Activated CD8-positive, alpha-beta memory T cell treated with anti-CD3 and anti-CD28 coated beads for 24 hours (primary cell): ENCODE measurements around the gene IFIT1.
A peak's percentile ranks its signal among the peaks of the same experiment; 100 is the strongest.

Source experiments
- DNase-seq: peaks from one replicate; pipeline ENCODE4 v3.0.0-alpha.2; 2020

The IFIT1 gene, protein sequence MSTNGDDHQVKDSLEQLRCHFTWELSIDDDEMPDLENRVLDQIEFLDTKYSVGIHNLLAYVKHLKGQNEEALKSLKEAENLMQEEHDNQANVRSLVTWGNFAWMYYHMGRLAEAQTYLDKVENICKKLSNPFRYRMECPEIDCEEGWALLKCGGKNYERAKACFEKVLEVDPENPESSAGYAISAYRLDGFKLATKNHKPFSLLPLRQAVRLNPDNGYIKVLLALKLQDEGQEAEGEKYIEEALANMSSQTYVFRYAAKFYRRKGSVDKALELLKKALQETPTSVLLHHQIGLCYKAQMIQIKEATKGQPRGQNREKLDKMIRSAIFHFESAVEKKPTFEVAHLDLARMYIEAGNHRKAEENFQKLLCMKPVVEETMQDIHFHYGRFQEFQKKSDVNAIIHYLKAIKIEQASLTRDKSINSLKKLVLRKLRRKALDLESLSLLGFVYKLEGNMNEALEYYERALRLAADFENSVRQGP

DNA sequence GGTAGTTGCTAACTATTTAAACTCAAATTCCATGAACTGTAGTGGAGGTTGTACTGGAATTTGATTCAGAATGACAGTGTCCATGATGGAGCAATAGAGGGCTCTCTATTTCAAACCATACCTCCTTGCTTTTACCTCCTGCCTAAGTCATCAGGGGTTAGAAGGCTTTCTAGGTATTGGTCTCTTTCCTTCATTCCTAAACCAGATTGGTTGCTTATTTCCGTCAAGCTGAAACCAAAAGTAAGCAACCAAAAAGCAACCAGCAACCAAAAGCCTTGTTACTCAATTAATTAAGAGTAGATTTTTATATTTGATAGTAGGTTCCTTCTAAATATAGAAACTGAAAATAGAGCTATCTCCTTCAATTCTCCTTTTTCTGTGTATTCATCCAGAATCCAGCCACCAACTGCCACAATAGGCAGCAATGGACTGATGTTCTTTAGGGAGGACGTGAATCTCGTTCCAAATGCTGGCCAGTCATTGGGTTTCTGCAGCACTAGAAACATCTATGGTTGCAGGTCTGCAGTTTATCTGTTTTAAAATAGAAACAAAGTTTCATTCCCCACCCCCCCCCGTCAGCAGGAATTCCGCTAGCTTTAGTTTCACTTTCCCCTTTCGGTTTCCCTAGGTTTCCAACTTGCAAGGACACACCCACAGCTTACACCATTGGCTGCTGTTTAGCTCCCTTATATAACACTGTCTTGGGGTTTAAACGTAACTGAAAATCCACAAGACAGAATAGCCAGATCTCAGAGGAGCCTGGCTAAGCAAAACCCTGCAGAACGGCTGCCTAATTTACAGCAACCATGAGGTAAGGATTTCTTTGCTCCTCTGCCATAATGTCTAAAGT is at the start of gene IFIT1:
TSS of gene IFIT1 (plus strand) at position 717 of the 850 bp plus-strand sequence. CDS start at position 807, 90 bp downstream.
- peak; percentile 62 for DNase-seq

DNA sequence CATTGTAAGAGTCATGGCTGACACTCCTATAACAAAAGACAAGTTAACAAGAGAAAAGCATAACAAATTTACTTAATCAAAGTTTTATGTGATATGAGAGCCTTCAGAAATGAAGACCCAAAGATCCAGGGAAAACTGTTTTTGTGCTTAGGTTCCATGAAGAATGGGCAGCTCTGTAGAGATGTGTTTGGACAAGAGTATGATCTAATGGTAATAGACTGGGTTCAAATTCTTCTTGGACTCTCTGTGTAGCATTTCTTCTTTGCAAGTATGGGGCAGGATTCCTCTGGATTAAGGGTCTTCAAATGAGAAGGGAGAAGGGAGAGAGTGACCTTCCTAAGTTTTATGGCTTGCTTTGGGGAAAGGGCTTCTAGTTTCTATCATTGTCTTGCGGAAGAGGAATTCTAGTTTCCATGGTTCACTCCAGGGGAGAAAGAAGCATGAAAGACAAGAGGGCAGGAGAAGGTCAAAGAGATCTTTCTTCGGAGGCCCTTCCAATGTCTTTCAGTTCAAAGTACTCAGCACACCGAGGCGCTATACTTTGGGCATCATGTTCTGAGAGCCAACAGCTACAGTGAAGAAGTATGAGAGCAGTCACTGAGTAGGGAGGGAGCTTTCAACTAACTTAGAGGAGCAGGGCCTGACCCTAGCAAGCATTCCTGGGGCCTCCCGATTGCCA is 49.2 kb upstream of the IFIT1 start:
- DNase-seq = peak; percentile 28

DNA sequence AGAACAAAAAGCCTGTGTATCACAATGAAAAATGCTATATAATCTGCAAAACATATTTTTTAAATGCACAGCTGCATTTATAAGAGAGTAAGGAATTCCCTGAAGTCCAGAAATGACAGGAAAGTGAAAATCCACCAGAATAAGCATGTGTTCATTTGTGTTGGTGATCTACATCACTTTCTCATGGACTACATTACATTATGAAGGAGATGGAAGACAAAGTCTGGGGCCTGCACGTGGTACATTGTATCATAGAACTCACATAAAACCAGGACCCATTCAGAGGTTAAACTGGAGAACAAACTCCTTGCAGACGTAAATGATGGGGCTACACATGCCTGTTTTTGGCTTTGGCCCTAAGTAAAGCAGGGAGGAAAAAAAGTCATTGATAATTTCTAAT is 48.3 kb upstream of the IFIT1 start:
- DNase-seq = no peak

DNA sequence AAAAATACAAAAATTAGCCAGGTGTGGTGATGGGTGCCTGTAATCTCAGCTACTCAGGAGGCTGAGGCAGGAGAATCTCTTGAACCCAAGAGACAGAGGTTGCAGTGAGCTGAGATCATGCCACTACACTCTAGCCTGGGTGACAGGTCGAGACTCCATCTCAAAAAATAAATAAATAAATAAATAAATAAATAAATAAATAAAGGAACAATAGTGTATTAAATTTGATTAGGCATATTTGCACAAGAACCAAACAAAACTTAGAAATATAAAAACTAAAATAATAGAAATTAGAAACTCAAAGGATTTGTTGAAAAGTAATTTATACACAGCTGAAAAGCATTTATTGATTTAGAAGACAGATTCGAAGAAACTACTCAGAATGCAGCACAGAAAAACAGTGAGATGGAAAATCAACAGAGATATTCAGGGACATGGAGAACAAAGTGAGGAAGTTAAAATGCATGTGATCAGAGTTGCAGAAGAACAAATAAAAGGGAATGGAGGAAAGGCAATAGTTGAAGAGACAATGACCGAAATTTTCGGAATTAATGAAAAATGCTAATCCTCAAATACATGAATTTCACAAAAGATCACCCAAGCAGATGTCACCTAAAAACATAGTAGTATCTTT is 46.9 kb upstream of the IFIT1 start:
- DNase-seq = peak; percentile 19

DNA sequence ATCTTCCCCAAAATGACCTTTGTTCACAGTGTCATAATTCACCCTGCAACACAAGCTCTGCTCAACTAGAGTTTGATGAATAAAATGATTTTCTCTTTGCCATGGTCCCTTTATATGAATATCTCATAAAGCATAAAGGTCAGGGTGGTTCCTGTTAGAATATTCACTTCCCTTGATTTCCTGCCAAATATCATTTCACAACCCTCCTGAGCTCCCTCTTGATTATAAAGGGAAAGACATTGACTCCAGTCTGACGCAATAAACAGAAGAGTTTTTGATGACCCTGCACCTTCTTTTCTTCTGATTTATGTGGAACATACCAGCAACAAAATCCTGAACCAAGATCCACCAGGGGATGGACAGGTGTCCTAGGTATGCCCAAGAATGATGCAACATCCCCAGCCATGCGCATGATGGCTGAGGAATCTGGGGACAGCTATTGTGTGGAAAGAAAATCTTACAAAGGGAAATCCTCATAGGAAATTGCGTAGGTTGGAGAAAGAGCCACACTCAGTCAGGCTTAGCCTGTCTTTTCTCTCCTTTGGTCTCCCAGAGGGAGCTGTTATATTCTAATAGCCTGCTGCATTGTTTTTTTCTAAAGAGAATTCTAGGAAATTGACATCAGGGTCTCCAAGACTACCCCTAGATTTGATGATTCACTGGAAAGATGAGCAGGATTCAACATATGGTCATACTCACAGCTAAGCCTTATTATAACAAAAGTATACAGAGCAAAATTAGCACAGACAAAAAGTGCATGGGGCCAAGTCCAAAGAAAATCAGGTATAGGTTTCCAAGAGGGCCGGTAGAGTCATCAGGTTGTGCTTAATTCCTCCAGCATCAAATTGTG is 45.8 kb upstream of the IFIT1 start:
- peak; percentile 26 for DNase-seq

DNA sequence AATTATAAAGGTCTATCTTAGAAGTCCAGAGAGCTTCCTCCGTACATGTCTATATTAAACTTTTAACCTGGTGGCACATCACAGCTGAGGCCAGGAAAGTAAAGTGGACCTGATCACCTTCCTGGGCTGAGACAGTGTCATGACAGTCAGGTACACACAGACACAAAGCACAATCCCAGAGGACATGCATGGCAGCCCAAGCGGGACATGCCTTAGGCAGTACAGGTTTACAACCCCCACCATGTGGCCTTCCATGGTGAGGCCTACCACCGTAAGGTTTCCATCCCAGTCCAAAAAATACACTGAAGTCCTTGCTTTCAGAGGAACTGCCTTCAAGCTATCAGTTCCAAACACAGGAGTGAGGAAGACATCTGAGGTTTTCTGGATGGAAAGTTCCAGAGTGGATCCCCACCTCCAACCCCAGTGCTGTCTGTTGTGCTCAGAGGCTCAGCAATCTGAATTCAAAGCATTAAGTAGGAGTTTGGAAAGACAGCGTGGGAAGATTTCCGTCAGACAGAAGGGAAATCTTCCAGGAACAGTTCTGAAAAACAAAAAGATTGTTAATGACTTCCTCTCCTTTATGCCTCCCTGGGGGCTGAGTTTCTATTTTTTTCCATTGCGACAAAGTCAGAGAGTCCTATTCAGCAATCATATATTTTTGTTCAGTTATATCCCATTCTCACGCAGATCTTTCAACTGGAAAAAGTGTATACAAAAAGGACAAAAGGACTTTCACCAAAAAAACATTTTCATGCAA is 44.5 kb upstream of the IFIT1 start:
- peak; percentile 50 for DNase-seq

DNA sequence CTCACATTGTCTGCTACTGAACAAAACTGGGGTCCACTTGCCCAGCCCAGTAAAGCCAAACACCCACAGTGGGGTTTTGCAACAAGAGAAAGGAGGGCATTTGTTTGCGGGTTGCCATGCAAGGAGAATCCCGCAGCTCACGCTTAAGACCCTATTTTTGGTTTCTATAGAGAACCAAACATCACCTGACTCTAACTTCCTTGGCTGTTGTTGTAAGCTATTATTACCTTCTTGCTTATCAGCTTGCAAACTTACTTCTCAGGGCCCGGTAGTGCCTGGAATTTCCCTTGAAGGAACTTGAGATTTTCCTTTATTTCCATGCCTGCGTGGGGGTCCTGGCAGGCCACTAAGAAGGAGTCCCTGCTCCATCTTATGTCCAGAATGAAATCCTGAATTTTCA is 43.9 kb upstream of the IFIT1 start:
- DNase-seq = no peak

DNA sequence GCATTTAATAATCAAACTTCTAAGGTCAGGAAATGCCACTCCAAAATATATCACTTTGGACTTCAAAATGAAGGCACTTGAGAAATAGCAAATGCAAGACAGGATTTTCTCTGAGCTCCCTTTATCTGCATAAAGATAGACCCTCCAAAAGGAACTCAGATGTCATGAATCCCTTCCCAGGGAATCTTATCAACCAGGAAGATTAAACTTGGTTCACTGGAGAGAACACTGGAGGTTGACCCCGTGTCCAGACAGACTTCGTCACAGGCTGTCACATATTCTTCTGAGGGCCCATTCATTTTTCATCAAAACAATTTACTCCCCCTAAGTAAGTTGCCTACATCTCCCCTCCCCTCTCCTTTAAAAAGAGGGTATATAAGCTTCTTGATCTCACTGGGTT is 43.4 kb upstream of the IFIT1 start:
- DNase-seq = peak; percentile 26

DNA sequence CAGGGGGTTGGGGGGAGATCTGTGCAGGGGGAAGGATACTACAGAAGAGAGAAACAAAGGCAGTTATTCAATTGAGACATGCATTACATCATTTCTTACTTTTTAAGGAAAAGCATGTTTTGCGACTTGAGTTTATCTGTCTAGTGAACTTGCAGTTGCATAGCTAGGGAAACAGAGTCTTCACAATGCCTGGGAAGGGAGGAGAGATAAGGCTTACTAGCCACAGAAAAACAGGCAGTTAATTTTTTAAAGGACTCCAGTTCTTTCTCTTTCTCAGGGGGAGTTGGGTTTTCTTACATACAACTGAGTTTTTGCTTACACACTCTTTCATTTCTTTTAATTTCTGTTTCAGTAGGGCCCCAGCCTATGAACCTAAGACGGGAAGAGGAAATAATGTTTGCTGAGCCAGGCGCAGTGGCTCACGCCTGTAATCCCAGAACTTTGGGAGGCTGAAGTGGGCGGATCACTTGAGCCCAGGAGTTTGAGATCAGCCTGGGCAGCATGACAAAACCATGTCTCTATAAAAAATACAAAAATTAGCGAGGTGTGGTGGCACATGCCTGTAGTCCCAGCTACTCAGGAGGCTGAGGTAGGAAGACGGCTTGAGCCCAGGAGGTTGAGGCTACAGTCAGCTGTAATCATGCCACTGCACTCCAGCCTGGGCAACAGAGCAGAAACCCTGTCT is 41.6 kb upstream of the IFIT1 start:
- DNase-seq = peak; percentile 28

DNA sequence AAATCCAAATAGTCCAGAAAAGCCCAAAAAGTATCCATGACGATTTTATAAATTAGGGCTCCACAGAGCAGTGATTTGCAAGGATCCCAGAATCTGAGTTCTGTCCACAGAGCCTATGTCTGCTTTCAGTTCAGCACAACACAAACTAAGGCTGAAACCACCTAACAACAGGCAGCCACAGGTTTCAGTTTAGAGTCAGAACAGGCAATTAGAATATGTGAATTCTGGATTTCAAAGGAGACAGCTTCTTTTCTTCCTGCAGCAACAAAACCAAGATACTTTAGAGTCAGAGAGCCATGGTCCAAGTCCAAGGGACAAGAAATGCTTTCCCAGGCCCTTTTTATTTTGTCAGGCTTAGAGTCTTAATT is 41.0 kb upstream of the IFIT1 start:
- no peak for DNase-seq

DNA sequence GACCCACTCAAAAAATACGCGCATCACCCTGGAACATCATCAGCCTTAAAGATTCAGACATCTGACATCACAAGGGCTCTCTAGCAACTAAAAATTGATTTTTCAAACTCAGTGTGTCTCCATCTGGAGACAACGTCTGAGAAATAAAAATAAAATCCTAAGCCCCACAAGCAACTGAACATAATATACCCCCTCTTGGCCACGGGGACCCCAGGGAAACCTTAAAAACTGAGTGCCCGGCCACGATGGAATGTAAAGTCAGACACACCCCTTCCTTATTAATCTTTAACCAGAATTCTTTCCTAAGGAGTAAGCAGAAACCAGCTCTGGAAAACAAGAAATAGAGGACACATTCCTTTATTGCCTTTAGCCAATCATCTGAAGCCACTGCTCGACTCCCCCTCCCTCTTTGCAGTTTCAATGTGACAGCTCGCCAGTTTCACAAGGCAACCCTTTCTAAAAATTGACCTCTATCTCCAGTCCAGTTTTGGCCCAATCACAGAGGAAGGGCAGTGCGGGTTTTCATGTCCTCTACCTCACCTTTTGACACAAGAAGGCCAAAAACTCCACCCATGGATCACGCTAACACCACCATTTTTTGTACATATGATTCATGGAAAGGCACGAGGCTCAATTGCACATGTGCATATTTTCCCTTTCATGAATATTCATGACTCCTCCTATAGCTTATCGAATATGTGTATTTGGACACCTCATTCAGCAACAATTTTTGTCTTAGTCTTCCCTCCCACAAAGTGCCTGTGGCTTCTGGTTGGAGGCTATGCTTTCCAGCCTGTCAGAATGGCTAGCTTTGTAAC is 40.4 kb upstream of the IFIT1 start:
- peak; percentile 37 for DNase-seq

DNA sequence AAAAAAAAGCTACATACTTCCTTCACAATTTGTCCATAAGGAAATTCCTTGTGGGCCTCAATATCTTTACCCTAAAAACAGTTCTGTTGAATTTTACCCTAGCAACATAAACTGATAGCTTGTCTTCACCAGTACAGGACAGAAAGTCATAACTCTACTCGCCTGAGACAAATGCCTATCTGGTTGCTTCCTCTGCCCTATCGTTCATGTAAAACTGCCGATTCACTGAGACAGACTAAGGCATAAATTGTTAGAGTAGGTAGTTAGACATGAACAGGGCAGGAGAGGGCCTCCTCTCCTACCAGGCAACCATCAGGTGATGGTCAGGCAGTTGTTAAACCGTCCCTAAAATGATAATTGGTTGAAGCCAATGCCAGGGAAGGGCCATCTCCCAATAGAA is 39.6 kb upstream of the IFIT1 start:
- peak; percentile 30 for DNase-seq

DNA sequence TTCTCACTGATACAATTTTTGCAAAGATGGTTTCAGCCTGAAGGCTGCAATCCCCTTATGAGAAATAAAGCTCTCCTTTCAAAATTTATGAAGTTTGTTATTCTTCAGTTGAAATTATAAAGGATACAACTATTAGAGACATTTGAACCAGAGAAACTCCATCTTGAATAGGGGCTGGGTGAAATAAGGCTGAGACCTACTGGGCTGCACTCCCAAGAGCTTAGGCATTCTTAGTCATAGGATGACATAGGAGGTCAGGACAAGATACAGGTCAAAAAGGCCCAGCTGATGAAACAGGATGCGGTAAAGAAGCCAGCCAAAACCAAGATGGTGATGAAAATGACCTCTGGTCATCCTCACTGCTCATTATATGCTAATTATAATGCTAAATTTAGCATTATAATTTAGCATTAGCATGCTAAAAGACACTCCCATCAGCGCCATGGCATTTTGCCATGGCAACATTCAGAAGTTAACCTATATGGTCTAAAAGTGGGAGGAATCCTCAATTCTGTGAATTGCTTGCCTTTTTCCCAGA is 37.0 kb upstream of the IFIT1 start:
- DNase-seq = no peak

DNA sequence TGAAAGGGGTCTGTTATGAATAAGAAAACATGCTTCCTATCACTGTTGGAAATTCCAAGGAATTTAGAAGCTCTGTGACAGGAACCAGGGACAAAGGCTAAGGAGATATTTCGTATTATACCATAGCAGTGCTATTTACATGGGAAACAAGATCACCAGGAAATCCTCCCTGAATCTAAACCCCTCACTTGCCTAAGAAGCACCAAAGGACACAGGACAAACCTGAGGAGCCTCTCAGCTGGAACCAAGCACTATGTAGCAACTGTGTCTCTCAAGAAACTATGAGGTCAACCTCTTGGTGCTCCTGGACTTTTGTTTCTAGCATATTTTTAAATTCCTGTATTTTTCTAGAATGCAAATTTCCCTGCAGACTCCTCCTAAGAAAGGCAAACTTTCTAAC is 35.3 kb upstream of the IFIT1 start:
- no peak for DNase-seq

DNA sequence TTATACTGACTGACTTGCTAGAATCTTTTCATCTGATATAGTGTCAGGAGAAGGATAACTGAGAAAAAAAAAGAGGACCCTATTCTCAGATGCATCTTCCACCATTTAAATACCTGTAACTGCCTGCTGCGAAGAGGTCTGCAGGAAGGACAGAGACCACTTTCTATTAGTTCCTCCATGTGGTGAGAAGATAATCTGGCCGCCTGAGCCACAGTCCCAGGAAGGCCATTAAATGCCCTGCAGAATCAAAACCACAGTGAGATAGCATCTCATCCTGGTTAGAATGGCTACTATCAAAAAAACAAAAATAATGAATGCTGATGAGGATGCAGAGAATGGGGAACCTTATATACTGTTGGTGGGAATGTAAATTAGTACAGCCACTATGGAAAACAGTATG is 34.4 kb upstream of the IFIT1 start:
- no peak for DNase-seq

DNA sequence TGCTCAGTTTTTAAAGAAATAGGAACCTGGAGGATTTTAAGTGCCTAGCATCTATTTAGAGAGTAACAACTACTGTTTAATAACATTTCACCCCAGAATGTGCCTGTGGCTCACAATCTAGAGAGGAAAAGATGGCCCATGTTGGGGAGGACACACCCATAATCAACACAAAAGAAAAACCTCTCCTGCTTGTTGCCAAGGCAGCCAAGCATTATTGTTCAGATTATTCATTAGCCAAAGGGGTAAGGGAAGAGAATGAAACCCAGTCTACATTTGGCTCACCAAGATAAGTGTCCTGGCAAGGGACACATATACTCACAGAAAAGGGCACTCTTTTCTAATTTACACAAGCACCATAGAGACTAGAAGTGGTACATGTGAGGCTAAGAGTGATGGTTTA is 32.3 kb upstream of the IFIT1 start:
- DNase-seq = no peak

DNA sequence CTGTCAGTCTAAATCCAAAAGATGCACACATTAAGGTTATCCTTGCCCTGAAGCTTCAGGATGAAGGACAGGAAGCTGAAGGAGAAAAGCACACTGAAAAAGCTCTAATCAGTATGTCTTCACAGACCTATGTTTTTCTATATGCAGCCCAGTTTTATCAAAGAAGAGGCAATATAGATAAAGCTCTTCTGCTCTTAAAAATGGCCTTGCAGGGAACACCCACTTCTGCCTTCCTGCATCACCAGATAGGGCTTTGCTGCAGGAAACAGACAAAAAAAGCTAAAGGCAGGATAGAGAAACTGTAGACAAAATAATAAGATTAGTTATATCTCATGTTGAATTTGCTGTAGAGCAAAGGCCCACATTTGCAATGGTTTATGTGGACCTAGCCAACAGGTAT is 29.5 kb upstream of the IFIT1 start:
- no peak for DNase-seq

DNA sequence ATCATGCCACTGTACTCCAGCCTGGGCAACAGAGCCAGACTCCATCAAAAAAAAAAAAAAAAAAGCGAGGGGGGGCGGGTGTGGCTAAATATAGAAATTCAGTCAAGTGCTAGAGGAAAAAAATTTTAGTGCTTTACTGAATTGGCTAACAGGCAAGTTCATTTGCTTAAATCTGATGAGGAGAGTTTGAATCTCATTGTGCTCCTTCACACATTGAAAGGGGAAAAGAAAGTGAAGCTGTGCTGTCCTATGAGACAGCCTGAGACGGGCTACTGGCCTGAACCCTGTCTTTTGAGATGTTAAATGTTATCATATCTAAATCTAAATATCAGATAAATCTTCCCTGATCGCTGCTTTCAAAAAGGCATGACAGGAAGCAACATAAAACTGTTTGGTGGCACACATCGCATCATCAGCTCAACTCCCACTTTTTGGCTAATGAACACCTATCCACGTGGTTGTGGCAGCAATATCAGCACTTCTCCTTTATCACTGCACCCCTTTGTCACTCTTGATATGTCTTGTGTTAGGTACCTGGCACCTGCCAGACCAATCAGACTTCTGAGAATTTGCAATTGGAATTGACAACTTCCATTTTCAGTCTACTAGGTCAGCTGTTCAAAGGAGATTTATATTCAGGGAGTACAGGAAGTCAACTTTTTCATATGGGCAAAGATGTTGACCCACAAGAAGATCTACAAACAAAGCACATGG is 28.5 kb upstream of the IFIT1 start:
- no peak for DNase-seq

DNA sequence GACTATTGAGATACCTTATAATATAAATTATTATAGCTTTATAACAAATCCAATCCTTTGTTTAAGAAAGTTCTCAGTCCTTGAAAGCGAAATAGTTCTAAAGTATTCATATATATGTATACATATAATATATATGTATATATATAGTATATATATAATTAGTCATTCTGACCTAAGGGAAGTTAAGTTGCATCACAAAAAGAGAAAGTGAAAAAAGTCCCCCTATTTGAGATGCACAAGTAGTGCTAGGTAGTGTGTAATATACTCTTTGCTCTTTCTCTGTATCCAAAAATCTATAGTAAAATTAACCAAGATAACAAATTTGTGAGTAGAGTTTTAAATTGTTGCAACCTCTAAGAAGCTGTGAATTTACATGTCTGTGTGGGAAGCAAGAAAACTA is 27.9 kb upstream of the IFIT1 start:
- no peak for DNase-seq
